Endothelial cell of umbilical vein (primary cell): ENCODE data around the gene DPP6. TPM values are rescaled to one million over a fixed set of nuclear protein-coding genes. Genes with fewer than 3 reads are reported as not detected.

Experiments
- BruUV-seq: library from RNA; stranded (reverse); fragments of 400-500 nt; replicated peaks from 2 replicates; lab custom pipeline; 2021; lab: Mats Ljungman, UMichigan
- CTCF ChIA-PET: fragments of 300-600, 350-600 bp; sonication (Branson Sonifier 250); formaldehyde crosslinking; loops from one replicate; lab custom pipeline; 2021; ENCODE audit warnings: antibody characterized with exemption, inconsistent platforms; lab: Charles Lee
- POLR2A ChIA-PET: fragments of 300-600, 350-600 bp; sonication (Branson Sonifier 250); formaldehyde crosslinking; loops from one replicate; lab custom pipeline; 2021; ENCODE audit warnings: antibody characterized with exemption, inconsistent platforms; lab: Charles Lee
- DNase-seq: peaks from one replicate; pipeline ENCODE4 v3.0.0-alpha.2; 2011; ENCODE audit warnings: low read depth, low spot score
- FAIRE-seq: peaks from 2 replicates; lab custom pipeline; 2011; peaks lifted over from hg19 to GRCh38; lab: Jason Lieb, UNC
- H2AFZ ChIP-seq: 2 replicates; pipeline ENCODE4 v1.6.0; 2012; ENCODE audit warnings: low read depth, low read length, control low read depth, inconsistent platforms
- H3K27ac ChIP-seq: 2 replicates; pipeline ENCODE4 v1.5.1; 2011; ENCODE audit warnings: low read depth, mild to moderate bottlenecking, control low read depth, low read length, moderate library complexity; ENCODE audit not compliant: insufficient read depth
- H3K27me3 ChIP-seq, 2 experiments: 2 replicates each; pipeline versions ENCODE4 v1.6.0 to v1.6.1; 2011; ENCODE audit warnings: low read length in 2 of 2, mixed read lengths in 1 of 2; ENCODE audit not compliant: control insufficient read depth in 2 of 2, insufficient read depth in 2 of 2
- H3K36me3 ChIP-seq, 2 experiments: 2 replicates in 1 of 2; 3 replicates in 1 of 2; pipeline ENCODE4 v1.5.1; 2011; ENCODE audit warnings: low read length in 2 of 2, mild to moderate bottlenecking in 1 of 2, moderate library complexity in 1 of 2; ENCODE audit not compliant: control insufficient read depth in 2 of 2, insufficient read depth in 2 of 2; ENCODE audit errors: extremely low read depth in 1 of 2
- H3K4me1 ChIP-seq: 3 replicates; pipeline ENCODE4 v1.5.1; 2011; ENCODE audit warnings: mild to moderate bottlenecking, low read length; ENCODE audit not compliant: control insufficient read depth, insufficient read depth; ENCODE audit errors: extremely low read depth
- H3K4me2 ChIP-seq: 2 replicates; pipeline ENCODE4 v1.6.1; 2011; ENCODE audit warnings: low read length, control low read depth, mixed read lengths; ENCODE audit not compliant: insufficient read depth
- H3K4me3 ChIP-seq, 3 experiments: fragments of 200-600 bp in 1 of 3; sonication (generic), shearing (Covaris generic) in 1 of 3; replicated peaks in 1 of 3; 2 replicates each; pipeline ENCODE4 v1.5.1; 2011 to 2016; ENCODE audit warnings: control low read depth in 3 of 3, low read length in 3 of 3, mild to moderate bottlenecking in 2 of 3, inconsistent platforms in 1 of 3, low read depth in 1 of 3, moderate library complexity in 1 of 3; ENCODE audit not compliant: insufficient read depth in 1 of 3
- H3K79me2 ChIP-seq: 2 replicates; pipeline ENCODE4 v1.6.0; 2012; ENCODE audit warnings: low read length, inconsistent platforms; ENCODE audit not compliant: control insufficient read depth, insufficient read depth
- H3K9ac ChIP-seq: replicated peaks from 2 replicates; pipeline ENCODE3; 2011; ENCODE audit warnings: low read length, control low read depth; ENCODE audit not compliant: insufficient read depth; ENCODE audit errors: extremely low read depth
- H3K9me1 ChIP-seq: replicated peaks from 3 replicates; pipeline ENCODE4 v1.6.0; 2011; ENCODE audit warnings: mild to moderate bottlenecking, low read length; ENCODE audit not compliant: control insufficient read depth, insufficient read depth; ENCODE audit errors: extremely low read depth
- H3K9me3 ChIP-seq: replicated peaks from 2 replicates; pipeline ENCODE4 v1.5.1; 2012; ENCODE audit warnings: low read length, inconsistent platforms; ENCODE audit not compliant: control insufficient read depth, insufficient read depth
- H4K20me1 ChIP-seq: replicated peaks from 2 replicates; pipeline ENCODE3; 2011; ENCODE audit warnings: mild to moderate bottlenecking, low read length; ENCODE audit not compliant: control insufficient read depth, insufficient read depth; ENCODE audit errors: extremely low read depth
- CTCF ChIP-seq, 2 donors: IDR thresholded peaks; 1 replicate in 1 of 2; 2 replicates in 1 of 2; pipeline ENCODE4 v1.5.1; 2011; ENCODE audit warnings: low read length in 2 of 2, mild to moderate bottlenecking in 2 of 2, moderate library complexity in 2 of 2, control low read depth in 1 of 2, inconsistent platforms in 1 of 2, low read depth in 1 of 2; ENCODE audit not compliant: insufficient read depth in 1 of 2; ENCODE audit errors: extremely low read depth in 1 of 2
- FOS ChIP-seq: IDR thresholded peaks from 2 replicates; pipeline ENCODE4 v1.6.1; 2011; ENCODE audit warnings: mild to moderate bottlenecking, low read length, moderate library complexity, borderline replicate concordance; ENCODE audit not compliant: insufficient read depth
- GATA2 ChIP-seq: IDR thresholded peaks from 2 replicates; pipeline ENCODE4 v1.7.0; 2011; ENCODE audit warnings: low read depth, mild to moderate bottlenecking, moderate library complexity, mixed read lengths, low read length; ENCODE audit not compliant: insufficient read length, insufficient read depth
- dilution Hi-C: fragments of 300-500 bp; cut with MboI; formaldehyde crosslinking; loops from one replicate; pipeline ENCODE4 v1.15.0; 2019; ENCODE audit warnings: low sequenced_read_pairs; ENCODE audit not compliant: extremely low pct_ligation_motif_present
- intact Hi-C: fragments of 100-400 bp; cut with micrococcal nuclease; formaldehyde crosslinking; loops from one replicate; pipeline ENCODE4 v1.10.0; 2022
- polyA plus RNA-seq, 4 experiments: library from polyadenylated mRNA; depleted of rRNA in 3 of 4; stranded (reverse) in 3 of 4; unstranded in 1 of 4; fragments of >200 nt; gene quantifications; 2 replicates each; pipeline versions ENCODE4 v1.2.1 to v1.2.3, GENCODE V29; 2011 to 2012; ENCODE audit warnings: missing spikeins in 1 of 4
- total RNA-seq: library from RNA; stranded (reverse); gene quantifications from 2 replicates; pipeline ENCODE4 v1.2.3, GENCODE V29; 2021

DPP6 gene
- total and polyA plus RNA-seq, 2 donors (not counting 3 experiments of a cell fraction or from before 2014, with no cell fraction given): not detected

- FAIRE-seq: no peak
Measured at GRCh38 chr7:154858836-154859537, 806.8 kb downstream of the DPP6 start.

More at GRCh38 chr7:154858836-154859537, 806.8 kb downstream of the DPP6 start:
- H3K27ac ChIP-seq: no peak overlapping the region
- no peaks in the 10 kb centered on the region for H3K27me3 ChIP-seq
- no peaks in the 10 kb centered on the region for H3K9me1 ChIP-seq
- no peaks in the 10 kb centered on the region for H3K4me1 ChIP-seq
- DNase-seq: no peak
- H3K36me3 ChIP-seq: no peaks in the 10 kb centered on the region
- intact Hi-C loops: no loop called here
- POLR2A ChIA-PET: no interaction called here
- no peak overlapping the region for H3K4me2 ChIP-seq
- H4K20me1 ChIP-seq: no peaks in the 10 kb centered on the region
- TF ChIP-seq GATA2 (no peak), FOS (no peak), CTCF (IDR thresholded peaks at IDR 0.05; ENCODE audit: extremely low read depth in 1 of 2, insufficient read depth in 1 of 2, low read depth in 1 of 2, low read length in 2 of 2) (no peak)
- CTCF ChIA-PET: no interaction called here
- BruUV-seq: no TSS peak
- H3K79me2 ChIP-seq: no peaks in the 10 kb centered on the region
- dilution Hi-C loops: no loop called here
- no peak overlapping the region for H3K4me3 ChIP-seq
- no peak overlapping the region for H3K9ac ChIP-seq
- H2AFZ ChIP-seq: no peak overlapping the region
- peaks cover 5% of the 10 kb centered on the region for H3K9me3 ChIP-seq
